Esophagus muscularis mucosa (tissue), 4 donors: ENCODE data around the gene ILF3. TPM values are rescaled to one million over a fixed set of nuclear protein-coding genes. Genes with fewer than 3 reads are reported as not detected.
A peak's percentile ranks its signal among the peaks of the same experiment; 100 is the strongest.

Experiments used
- DNase-seq: peaks from one replicate; pipeline ENCODE4 v3.0.0-alpha.2; 2017; ENCODE audit errors: extremely low spot score
- H3K27ac ChIP-seq, 4 donors: fragments of 200-600 bp; sonication (generic); replicated peaks in 1 of 4; 1 replicate in 3 of 4; 2 replicates in 1 of 4; pipeline ENCODE4 v1.5.1; 2016 to 2019; ENCODE audit warnings: mild to moderate bottlenecking in 1 of 4
- H3K27me3 ChIP-seq, 4 donors: fragments of 200-600 bp; sonication (generic); one replicate each; pipeline versions ENCODE4 v1.5.1 to v1.6.0; 2016 to 2019
- H3K36me3 ChIP-seq, 4 donors: fragments of 200-600 bp; sonication (generic); one replicate each; pipeline ENCODE4 v1.5.1; 2016 to 2019
- H3K4me1 ChIP-seq, 4 donors: fragments of 200-600 bp; sonication (generic); one replicate each; pipeline ENCODE4 v1.5.1; 2016 to 2019
- H3K4me3 ChIP-seq, 4 donors: fragments of 200-600 bp; sonication (generic); 1 replicate in 2 of 4; 2 replicates in 2 of 4; pipeline ENCODE4 v1.5.1; 2016 to 2019; ENCODE audit warnings: mild to moderate bottlenecking in 4 of 4, moderate library complexity in 1 of 4
- H3K9me3 ChIP-seq, 4 donors: fragments of 200-600 bp; sonication (generic); 1 replicate in 3 of 4; 2 replicates in 1 of 4; pipeline ENCODE4 v1.5.1; 2016 to 2019
- EP300 ChIP-seq: sonication (generic); formaldehyde crosslinking; IDR thresholded peaks from one replicate; pipeline ENCODE4 v1.6.1; 2017; ENCODE audit warnings: antibody characterized with exemption
- POLR2A ChIP-seq: fragments of 450-650 bp; IDR thresholded peaks from one replicate; pipeline ENCODE4 v1.6.1; 2017; ENCODE audit warnings: antibody characterized with exemption, moderate library complexity, mild to moderate bottlenecking, low read depth
- POLR2AphosphoS5 ChIP-seq, 2 donors: sonication (generic); formaldehyde crosslinking; IDR thresholded peaks; one replicate each; pipeline ENCODE4 v1.6.1; 2017; ENCODE audit warnings: antibody characterized with exemption in 2 of 2
- WGBS: methylation state at CpG from one replicate; pipeline ENCODE4 v1.1.5; 2018; 5-methylcytosine and 5-hydroxymethylcytosine counted together
- intact Hi-C: fragments of 100-400 bp; cut with DNase I; formaldehyde crosslinking; loops from one replicate; pipeline ENCODE4 v1.15.1; 2023
- total RNA-seq, 4 donors: library from RNA; depleted of rRNA; stranded (reverse); fragments of >200 nt; gene quantifications; one replicate each; pipeline versions ENCODE4 v1.1.0 to v1.2.1, GENCODE V29; 2016
- TF ChIP-seq, protein P1 (sequence below), 3 experiments: fragments of 200-600 bp in 2 of 3; fragments of 450-650 bp in 1 of 3; sonication (generic) in 2 of 3; IDR thresholded peaks; one replicate each; pipeline ENCODE4 v1.5.1; 2017 to 2019; ENCODE audit warnings: antibody characterized with exemption in 3 of 3, mild to moderate bottlenecking in 2 of 3, moderate library complexity in 1 of 3

Gene ILF3
- total RNA-seq, 4 donors from 2014 or later = 79.2 to 127 (median 102) TPM

GRCh38 chr19:10729411-10729810 is 75.3 kb downstream of the ILF3 start:
- Histone ChIP-seq H3K27me3 (no peaks in the 10 kb centered on the region), H3K9me3 (no peaks in the 10 kb centered on the region), H3K4me1 (peaks cover 36 to 64% (median 47%) of the 10 kb centered on the region in 4 donors), H3K4me3 (no peak overlapping the region), H3K27ac (no peak overlapping the region), H3K36me3 (peaks cover 0 to 9% (median 0%) of the 10 kb centered on the region in 4 donors)
- DNase-seq = no peak
- intact Hi-C loops = no loop called here
- WGBS = over 99% methylated on average over 14 of the region's 14 CpGs
- TF ChIP-seq POLR2AphosphoS5 (IDR thresholded peaks at IDR 0.05) = no peak
- TF ChIP-seq POLR2A = no peak
- no peak for TF ChIP-seq EP300
- TF ChIP-seq, protein P1, sequence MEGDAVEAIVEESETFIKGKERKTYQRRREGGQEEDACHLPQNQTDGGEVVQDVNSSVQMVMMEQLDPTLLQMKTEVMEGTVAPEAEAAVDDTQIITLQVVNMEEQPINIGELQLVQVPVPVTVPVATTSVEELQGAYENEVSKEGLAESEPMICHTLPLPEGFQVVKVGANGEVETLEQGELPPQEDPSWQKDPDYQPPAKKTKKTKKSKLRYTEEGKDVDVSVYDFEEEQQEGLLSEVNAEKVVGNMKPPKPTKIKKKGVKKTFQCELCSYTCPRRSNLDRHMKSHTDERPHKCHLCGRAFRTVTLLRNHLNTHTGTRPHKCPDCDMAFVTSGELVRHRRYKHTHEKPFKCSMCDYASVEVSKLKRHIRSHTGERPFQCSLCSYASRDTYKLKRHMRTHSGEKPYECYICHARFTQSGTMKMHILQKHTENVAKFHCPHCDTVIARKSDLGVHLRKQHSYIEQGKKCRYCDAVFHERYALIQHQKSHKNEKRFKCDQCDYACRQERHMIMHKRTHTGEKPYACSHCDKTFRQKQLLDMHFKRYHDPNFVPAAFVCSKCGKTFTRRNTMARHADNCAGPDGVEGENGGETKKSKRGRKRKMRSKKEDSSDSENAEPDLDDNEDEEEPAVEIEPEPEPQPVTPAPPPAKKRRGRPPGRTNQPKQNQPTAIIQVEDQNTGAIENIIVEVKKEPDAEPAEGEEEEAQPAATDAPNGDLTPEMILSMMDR (IDR thresholded peaks at IDR 0.05) = no peak

GRCh38 chr19:10730932-10731331 is 76.8 kb downstream of the ILF3 start:
- Histone ChIP-seq H3K27me3 (no peaks in the 10 kb centered on the region), H3K9me3 (no peaks in the 10 kb centered on the region), H3K4me1 (peaks cover 29 to 51% (median 37%) of the 10 kb centered on the region in 4 donors), H3K4me3 (no peak overlapping the region), H3K27ac (peak overlapping the region in 1 of 4 donors; percentile 9), H3K36me3 (peaks cover 0 to 9% (median 0%) of the 10 kb centered on the region in 4 donors)
- 79% methylated on average over 6 of the region's 12 CpGs for WGBS
- intact Hi-C loops = no loop called here
- TF ChIP-seq POLR2A = no peak
- TF ChIP-seq, protein P1 (IDR thresholded peaks at IDR 0.05) = no peak
- no peak for TF ChIP-seq EP300
- no peak for TF ChIP-seq POLR2AphosphoS5 (IDR thresholded peaks at IDR 0.05)
- no peak for DNase-seq

- Histone ChIP-seq H3K36me3 (peaks cover 0 to 4% (median 1%) of the 10 kb centered on the region in 4 donors), H3K4me3 (no peak overlapping the region), H3K27me3 (no peaks in the 10 kb centered on the region), H3K9me3 (no peaks in the 10 kb centered on the region), H3K4me1 (peaks cover 10 to 29% (median 24%) of the 10 kb centered on the region in 4 donors), H3K27ac (no peak overlapping the region)
- intact Hi-C loops = no loop called here
- 86% methylated on average over 5 of the region's 5 CpGs for WGBS
- DNase-seq = no peak
- TF ChIP-seq, protein P1 (IDR thresholded peaks at IDR 0.05) = no peak
- no peak for TF ChIP-seq POLR2AphosphoS5 (IDR thresholded peaks at IDR 0.05)
- no peak for TF ChIP-seq EP300
- no peak for TF ChIP-seq POLR2A
Measured at GRCh38 chr19:10735741-10736140, 81.6 kb downstream of the ILF3 start.

- H3K4me1 ChIP-seq = peaks cover 7 to 25% (median 20%) of the 10 kb centered on the region in 4 donors
- H3K9me3 ChIP-seq = no peaks in the 10 kb centered on the region
- intact Hi-C loops = no loop called here
- no peak overlapping the region for H3K27ac ChIP-seq
- TF ChIP-seq EP300 (no peak), POLR2AphosphoS5 (IDR thresholded peaks at IDR 0.05) (no peak), POLR2A (no peak)
- TF ChIP-seq, protein P1 (IDR thresholded peaks at IDR 0.05) = no peak
- H3K27me3 ChIP-seq = no peaks in the 10 kb centered on the region
- peaks cover 0 to 4% (median 1%) of the 10 kb centered on the region in 4 donors for H3K36me3 ChIP-seq
- WGBS = 91% methylated on average over 6 of the region's 6 CpGs
- DNase-seq = no peak
- no peak overlapping the region for H3K4me3 ChIP-seq
Measured at GRCh38 chr19:10736189-10736588, 82.0 kb downstream of the ILF3 start.

DNA sequence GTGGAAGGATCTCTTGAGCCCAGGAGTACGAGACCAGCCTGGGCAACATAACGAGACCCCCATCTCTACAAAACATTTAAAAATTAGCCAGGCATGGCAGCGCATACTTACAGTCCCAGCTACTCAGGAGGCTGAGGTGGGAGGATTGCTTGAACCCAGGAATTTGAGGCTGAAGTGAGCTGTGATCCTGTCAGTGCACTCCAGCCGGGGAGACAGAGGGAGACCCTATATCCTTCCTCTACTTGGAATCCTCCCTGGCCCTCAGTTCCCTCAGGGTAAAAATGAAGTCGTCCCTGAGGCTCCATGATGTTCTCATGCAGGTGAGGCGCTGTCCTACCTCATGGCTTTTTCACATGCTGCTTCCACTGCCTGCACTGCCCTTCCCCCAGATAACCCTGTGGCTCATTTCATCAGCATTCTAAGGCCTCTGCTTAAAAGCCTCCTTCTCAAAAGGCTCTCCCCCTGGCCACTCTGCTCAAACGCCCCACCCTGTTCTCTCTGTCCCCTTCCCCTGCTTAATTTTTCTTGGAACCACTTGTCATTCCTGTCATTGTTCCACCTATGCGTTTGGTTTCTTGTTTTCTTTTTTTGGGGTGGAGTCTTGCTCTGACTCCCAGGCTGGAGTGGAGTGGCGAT is 82.9 kb downstream of the ILF3 start:
- no peak for DNase-seq
- intact Hi-C loops = no loop called here
- Histone ChIP-seq H3K36me3 (peaks cover 0 to 4% (median 1%) of the 10 kb centered on the region in 4 donors), H3K27me3 (no peaks in the 10 kb centered on the region), H3K9me3 (no peaks in the 10 kb centered on the region), H3K4me1 (peaks cover 10 to 27% (median 17%) of the 10 kb centered on the region in 4 donors), H3K27ac (no peak overlapping the region), H3K4me3 (no peak overlapping the region)
- 80% methylated on average over 9 of the region's 9 CpGs for WGBS
- TF ChIP-seq POLR2A (no peak), POLR2AphosphoS5 (IDR thresholded peaks at IDR 0.05) (no peak), EP300 (no peak)
- TF ChIP-seq, protein P1 (IDR thresholded peaks at IDR 0.05) = no peak
